GM21723 (cell line): ENCODE measurements around the gene SERINC5.
"Not testable (repeated sequence)": the region's sequence is repeated elsewhere in the genome, so short reads cannot be mapped to it uniquely, and the experiment has no call there.

Source experiments
- ATAC-seq: cut with Tn5 transposase; IDR thresholded peaks from one replicate; pipeline ENCODE4 v1.9.1; 2021; ENCODE audit warnings: mild to moderate bottlenecking, moderate library complexity; ENCODE audit not compliant: unreplicated experiment

SERINC5 gene

DNA sequence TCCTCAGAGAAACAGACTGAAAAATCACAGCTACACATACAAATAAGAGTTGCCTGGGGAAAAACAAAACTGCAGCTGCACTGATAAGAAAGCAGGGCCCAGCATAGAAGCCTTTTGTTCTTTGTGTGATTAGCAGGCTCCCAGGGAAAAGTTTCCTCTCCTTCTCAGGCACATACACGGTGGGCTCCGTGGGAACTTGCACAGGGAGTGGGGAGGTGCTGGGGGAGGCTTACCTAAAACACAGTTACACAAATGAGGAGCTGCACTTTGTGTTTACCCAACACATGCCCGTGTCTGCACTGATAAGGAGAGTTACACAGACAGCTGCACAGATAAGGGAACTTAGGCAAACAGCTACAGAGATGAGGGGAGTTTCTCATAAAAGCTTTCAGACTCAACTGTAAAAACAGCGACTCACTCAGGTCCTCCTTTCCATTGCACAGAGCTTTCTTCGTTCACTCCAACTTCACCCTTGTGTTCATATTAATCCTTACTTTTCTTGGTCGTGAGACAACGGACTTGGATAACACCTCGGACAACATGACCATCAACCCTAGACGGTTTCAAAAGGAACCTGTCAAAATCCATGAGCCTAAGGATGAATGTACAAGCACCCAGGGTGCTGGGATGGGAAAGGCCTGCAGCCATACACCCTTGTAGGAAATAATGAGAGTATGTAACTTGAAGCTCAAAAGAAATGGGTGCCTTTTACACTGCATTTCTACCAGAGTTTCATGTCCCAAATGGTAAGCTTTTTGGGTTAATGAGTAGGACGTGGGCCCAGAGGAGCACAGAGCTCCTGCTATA, 50.8 kb downstream of the SERINC5 start:
- no peak for ATAC-seq

- ATAC-seq: not testable (repeated sequence)
Observed at GRCh38 chr5:80201763-80202162, 54.1 kb downstream of the SERINC5 start.

GRCh38 chr5:80198920-80199319, 56.9 kb downstream of the SERINC5 start:
- no peak for ATAC-seq

DNA sequence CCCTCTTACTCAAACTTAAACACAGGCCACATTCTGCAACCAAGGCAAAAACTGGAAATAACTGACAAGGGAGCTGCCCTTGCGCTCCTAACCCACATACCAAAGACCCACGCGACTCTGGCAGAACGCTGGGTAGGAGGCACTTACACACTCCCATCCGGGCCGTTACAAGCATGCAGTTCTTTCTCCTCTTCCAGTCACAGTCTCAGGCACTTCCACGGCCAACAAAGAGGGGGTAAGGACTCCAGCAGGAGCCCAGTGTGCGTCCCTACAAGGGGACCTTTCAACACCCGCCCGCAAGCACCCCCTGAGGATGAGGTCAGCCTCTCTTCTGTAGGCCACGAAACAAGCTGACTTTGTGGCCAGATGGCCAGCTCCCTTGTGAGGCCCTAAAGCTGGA, 57.4 kb downstream of the SERINC5 start:
- no peak for ATAC-seq

DNA sequence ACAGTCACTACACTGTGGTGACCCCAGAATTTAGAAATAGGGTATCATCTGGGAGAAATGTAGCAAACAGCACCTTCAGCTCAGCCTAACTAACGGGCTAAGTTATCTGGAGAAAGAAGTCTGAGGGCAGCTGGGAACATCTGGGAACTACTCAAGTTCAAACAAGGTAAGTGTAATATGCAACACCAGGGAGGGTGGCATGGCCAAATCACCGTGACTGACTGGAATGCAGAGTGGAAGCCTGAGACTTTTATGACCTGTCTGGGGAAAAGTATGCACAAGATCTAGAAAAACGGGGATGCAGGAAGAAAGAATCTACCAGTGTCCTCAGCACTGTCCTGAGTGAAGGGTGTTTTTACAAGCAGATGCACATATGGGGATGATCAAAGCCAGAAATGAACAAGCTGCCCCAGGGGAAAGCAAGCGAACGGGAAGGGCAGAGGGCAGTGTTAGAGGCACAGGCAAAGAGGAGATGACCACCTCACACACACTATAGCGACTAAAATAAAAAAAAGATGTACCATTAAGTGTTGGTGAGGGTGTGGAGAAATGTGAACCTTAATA, 59.9 kb downstream of the SERINC5 start:
- ATAC-seq: no peak

GRCh38 chr5:80194468-80194867, 61.4 kb downstream of the SERINC5 start:
- ATAC-seq: no peak

- no peak for ATAC-seq
Observed at GRCh38 chr5:80193401-80193800, 62.4 kb downstream of the SERINC5 start.

DNA sequence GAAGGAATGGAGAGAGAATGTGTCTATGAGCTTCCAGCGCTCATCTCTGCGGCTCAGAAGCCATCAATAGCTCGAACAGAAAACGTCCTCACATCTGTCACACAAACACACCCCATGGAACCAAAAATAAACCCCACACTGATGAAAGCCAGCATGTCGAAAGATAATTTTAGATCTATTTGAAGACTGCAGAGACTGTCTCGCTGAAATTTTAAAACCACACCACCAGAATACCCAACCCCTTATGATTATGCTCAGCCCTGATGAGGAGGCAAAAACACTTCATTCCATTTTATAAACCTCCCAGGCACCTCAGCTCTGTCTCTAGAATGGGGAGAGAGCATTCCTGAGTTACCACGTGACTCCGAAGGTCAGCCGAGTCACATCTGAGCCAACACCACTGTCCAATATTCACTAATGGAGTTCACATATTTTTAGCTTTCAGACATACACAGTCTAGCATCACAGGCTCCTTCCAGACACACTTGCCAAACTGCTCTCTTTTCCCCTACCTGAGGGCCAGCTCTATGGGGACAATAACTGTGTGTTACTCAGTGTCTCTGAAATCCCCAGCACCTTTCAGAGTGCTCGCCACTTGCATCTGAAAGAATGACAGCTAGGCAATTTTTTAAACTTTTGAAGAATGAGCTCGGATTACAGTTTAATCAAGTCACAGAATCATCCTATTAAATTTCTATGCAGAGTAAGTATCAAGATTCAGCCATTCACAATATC, 63.2 kb downstream of the SERINC5 start:
- no peak for ATAC-seq

DNA sequence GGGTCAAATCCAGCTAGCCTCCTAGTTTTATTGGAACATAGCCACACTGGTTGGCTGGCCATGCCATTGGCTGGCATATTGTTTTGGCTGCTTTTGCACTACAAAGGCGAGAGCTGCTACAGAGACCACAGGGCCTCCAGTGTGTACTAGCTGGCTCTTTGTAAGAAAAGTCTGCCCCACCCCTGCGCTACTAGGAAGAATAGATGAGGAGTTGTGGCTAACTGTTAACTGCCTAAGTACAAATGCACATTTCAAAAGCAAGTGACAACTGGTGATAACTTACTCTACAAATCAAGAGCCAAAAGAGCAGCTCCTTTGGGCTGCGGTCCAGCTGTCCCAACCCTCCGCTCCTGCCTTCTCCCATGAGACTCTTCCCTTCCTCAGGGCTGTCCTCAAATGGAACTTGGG, 63.9 kb downstream of the SERINC5 start:
- ATAC-seq: no peak

DNA sequence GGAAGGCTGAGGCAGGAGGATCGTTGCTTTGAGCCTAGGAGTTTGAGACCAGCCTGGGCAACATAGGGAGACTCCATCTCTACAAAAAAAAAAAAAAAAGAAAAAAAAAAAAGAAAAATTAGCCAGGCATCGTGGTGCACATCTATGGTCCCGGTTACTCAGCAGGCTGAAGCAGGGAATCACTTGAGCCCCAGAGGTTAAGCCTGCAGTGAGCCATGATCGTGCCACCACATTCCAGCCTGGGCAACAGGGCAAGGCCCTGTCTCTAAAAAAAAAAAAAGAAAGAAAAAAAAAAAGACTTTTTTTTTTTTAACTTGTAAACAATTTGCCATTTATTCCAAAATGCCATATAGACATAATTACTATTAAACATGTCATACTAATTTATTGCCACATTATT, 64.5 kb downstream of the SERINC5 start:
- ATAC-seq: no peak

- ATAC-seq: peak; percentile 66
Observed at GRCh38 chr5:80190960-80191359, 64.9 kb downstream of the SERINC5 start.

- no peak for ATAC-seq
Observed at GRCh38 chr5:80189701-80190100, 66.1 kb downstream of the SERINC5 start.

GRCh38 chr5:80189201-80189600, 66.6 kb downstream of the SERINC5 start:
- no peak for ATAC-seq

DNA sequence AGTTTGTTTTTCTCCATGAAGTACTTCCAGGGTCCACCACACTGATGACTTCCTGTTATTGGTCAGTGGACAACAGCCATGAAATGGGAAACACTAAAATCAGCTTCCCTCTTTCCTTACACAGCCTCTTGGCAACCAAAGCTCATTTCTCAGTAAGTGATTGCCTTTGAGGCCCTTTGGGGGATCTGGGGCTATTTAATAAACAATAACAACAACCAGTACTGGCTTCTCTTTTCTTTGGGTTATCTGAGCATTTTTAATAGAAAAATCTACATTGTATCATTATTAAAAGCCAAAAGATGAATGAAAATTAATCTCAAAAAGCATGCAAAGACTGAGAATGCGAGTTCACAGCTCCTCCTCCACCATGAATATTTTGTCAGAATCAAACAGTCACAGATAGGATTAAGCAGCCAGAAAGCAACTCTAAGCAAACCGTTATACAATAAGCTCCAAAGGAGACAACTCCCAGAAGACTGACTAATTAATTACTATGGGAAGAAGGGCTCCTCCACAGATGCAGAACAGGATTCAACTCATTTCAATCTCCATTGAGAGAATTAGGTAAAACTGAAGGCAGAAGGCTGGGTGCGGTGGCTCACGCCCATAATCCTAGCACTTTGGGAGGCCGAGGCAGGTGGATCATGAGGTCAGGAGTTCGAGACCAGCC, 68.3 kb downstream of the SERINC5 start:
- ATAC-seq: no peak

DNA sequence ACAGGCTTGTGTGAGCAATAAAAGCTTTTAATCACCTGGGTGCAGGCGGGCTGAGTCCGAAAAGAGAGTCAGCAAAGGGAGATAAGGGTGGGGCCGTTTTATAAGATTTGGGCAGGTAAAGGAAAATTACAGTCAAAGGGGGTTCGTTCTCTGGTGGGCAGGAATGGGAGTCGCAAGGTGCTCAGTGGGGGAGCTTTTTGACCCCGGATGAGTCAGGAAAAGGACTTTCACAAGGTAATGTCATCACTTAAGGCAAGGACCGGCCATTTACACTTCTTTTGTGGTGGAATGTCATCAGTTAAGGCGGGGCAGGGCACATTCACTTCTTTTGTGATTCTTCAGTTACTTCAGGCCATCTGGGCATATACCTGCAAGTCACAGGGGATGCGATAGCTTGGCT, 70.3 kb downstream of the SERINC5 start:
- ATAC-seq: not testable (repeated sequence)

GRCh38 chr5:80185095-80185494, 70.8 kb downstream of the SERINC5 start:
- no peak for ATAC-seq

DNA sequence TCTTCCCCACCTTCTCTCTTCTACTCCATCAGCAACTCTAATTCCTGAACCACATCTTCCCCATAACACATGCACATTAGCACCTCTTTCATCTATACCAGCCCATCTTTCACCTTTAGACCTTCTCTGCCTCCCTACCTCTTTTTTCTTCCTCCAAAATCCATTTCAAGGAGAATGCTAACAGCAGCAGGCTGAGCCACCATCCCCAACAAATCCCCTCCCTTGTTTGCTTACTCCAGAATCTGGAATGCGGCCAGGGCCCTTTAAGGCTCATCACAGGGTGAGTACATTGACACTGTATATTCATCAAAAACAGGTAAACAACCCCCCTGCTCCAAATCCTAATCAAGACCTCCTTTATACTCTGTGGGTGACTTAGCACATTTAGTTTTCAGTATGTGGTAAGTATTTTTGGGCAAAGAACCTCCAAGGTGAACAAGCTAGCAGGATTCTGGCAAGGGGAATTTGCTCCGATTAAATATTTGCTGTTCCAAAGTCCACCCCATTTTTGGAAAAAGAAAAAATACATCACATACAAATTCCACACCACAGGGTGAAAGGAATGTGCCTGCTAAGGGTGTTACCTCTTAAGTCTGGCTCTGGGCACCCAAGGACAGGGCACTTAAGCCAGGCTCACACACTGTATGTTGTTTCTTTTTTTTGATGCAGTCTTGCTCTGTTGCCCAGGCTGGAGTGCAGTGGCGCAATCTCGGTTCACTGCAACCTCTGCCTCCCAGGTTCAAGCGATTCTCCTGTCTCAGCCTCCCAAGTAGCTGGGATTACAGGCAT, 71.4 kb downstream of the SERINC5 start:
- ATAC-seq: no peak

- ATAC-seq: not testable (repeated sequence)
Observed at GRCh38 chr5:80183728-80184234, 72.1 kb downstream of the SERINC5 start.

DNA sequence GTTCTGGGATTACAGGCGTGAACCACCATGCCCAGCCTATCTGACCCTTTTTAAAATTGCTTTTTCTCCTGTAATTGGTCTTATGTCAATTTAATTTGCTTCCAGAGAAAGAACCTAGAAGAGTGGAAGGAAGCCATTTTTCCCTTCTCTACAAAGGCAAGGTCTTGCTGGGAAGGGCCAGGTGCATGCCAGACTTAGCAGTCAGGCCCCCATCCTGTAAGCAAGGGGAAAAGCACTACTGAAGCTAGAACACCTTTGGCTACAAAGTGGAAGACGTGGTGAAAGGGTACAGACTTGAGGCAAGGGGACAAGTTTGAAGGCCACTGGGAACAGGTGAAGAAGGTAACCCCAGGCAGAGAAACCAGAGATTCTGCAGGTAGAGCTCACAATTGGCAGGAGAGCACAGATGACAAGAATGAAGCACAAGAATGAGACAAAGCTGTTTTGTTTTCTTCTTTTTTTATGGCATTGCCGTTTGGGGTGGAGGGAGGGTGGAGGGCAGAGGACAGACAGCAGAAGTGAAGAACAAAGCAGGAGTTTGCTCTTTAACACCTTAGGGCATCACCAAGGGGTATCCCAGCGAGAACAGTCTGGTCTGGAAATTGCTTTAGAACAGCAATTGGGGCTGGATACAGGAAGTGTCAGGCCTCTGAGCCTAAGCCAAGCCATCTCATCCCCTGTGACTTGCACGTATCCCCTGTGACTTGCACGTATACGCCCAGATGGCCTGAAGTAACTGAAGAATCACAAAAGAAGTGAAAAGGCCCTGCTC, 72.9 kb downstream of the SERINC5 start:
- no peak for ATAC-seq
